Stimulated activated CD8-positive, alpha-beta memory T cell treated with anti-CD3 and anti-CD28 coated beads, Interleukin-4, amount 100 ng/mL, for 24 hours (primary cell): Measurements from ENCODE around the gene EEPD1.
"Not testable (repeated sequence)": the region's sequence is repeated elsewhere in the genome, so short reads cannot be mapped to it uniquely, and the experiment has no call there.

Source experiments
- DNase-seq: peaks from one replicate; pipeline ENCODE4 v3.0.0-alpha.2; 2020; ENCODE audit warnings: low read depth

The EEPD1 gene

DNA sequence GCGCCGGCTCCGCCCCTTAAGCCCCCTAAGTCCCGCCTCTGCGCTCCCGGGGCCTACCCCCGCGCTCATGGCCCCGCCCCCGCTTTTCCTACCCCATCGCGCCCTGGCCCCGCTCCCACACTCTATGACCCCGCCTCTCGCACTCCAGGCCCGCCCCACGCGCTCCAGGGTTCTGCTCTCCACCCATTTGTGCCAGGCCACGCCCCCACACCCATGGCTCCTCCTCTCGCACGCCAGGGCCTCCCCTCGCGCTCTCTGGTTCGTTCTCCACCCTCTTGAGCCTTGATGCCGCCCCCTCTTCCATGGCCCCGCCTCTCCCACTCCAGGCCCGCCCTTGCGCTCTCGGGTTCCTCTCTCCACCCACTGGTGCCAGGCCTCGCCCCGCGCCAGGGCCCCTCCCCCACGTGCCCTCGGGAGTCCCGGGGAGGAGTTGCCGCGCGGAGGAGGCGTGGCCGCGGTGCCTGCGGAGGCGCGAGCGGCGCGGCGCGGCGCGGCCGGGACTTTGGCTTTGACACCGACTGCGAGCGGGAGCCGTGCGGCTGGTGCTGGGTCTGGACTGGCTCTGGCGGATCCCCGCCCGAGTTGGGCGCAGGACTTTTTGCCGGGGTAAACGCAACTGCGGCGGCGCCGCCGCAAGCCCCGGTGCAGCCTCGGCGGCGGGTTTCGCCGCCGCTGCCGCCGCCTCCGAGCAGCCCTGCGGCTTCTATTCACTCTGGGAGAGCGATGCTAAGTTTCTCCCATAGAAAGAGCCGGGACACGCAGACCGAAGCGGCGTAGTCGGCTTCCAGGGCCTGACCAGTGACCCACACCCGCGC is at the start of gene EEPD1:
EEPD1 (plus strand) TSS at position 499 of the 815 bp plus-strand sequence. CDS start 1,071 bp downstream, outside the sequence.
- peak; percentile 98 for DNase-seq

GRCh38 chr7:36103837-36104561 is 49.1 kb upstream of the EEPD1 start:
- no peak for DNase-seq

GRCh38 chr7:36106972-36107908 is 45.8 kb upstream of the EEPD1 start:
- not testable (repeated sequence) for DNase-seq

- no peak for DNase-seq
Observed at GRCh38 chr7:36107926-36108631, 45.0 kb upstream of the EEPD1 start.

DNA sequence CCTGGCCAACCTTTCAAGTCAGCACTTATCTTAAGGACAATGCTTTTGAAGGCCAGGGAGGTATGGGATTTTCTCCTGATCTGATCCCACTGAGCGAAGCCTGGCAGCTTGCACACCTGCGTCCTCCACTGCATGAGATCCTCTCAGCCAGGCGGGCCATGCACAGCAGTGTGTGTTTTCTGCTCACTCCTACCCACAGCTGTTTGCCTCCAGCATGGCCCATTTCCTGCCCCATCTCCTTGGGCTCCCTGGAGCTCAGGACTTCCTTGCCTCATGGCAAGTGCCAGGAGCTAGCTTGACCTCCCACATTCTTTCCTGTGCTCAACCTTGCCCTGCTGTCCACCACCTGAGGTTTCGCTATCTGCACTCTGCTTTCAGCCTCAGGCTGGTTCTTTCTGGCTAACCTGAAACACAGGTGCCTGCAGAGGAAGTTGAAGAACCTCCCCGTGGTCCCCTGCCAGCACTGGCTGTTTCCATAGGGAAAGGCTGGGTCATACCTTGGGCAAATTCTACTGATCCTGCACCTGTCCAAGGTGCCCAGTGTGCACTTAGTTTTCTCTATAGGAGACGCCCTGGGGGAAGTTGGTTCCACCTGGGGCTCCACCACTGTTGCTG is 43.9 kb upstream of the EEPD1 start:
- no peak for DNase-seq

DNA sequence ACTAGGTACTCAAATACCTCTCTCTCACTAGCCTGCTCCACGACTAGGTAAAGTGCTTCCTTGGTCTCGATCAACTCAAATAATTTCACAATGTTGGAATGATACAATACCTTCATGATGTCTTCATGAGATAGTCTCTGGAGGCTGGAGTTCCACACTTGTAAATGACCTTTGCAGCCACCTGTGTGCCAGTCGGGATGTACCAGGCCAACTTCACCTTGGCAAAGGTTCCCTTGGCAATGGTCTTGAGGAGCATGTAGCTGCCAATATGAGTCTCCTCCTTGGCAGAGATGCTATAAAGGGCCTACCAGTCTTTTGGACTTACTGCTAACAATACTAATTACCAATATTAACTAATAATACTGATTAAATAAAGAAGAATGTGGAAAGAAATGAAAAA is 42.5 kb upstream of the EEPD1 start:
- DNase-seq = no peak

DNA sequence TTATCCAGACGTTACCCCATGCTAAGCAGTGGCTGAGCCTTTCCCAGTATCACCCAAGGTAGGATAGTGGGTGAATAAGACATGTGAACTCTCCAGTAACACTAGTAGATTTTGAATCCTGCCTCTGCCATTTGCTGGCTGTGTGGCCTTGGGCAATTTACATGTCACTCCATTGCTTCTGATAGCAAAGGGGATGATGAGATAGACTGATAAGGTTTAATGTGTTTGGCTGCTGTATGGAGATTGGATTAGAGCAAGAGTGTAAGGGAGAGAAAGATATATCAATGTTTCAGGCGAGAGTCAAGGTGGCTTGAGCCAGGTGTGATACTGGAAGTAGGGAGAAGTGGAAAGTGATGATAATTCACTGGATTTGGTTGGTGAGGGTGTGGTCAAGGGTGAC is 40.1 kb upstream of the EEPD1 start:
- no peak for DNase-seq

GRCh38 chr7:36114355-36114754 is 38.7 kb upstream of the EEPD1 start:
- DNase-seq = no peak

- peak; percentile 65 for DNase-seq
Observed at GRCh38 chr7:36115448-36116321, 37.4 kb upstream of the EEPD1 start.

- no peak for DNase-seq
Observed at GRCh38 chr7:36116347-36117202, 36.5 kb upstream of the EEPD1 start.

- DNase-seq = no peak
Observed at GRCh38 chr7:36117203-36117840, 35.7 kb upstream of the EEPD1 start.

DNA sequence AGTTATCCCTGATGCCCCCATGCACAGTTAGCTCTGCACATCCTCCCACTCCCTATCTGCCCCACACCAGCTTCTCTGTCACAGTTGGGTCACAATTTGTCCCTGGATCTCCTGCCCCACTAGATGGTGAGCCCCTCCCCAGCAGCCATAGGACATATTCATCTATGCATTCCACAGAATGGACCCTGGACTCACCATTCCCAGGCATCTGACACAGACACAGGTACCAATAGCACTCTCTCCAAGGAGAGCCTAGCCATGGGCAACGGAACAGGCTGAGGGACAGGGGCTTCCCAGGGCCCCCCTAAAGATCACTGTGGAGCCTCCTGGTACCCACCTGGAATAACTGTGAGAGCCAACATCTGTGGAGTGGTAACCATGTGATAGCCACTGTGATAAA is 34.7 kb upstream of the EEPD1 start:
- DNase-seq = no peak

DNA sequence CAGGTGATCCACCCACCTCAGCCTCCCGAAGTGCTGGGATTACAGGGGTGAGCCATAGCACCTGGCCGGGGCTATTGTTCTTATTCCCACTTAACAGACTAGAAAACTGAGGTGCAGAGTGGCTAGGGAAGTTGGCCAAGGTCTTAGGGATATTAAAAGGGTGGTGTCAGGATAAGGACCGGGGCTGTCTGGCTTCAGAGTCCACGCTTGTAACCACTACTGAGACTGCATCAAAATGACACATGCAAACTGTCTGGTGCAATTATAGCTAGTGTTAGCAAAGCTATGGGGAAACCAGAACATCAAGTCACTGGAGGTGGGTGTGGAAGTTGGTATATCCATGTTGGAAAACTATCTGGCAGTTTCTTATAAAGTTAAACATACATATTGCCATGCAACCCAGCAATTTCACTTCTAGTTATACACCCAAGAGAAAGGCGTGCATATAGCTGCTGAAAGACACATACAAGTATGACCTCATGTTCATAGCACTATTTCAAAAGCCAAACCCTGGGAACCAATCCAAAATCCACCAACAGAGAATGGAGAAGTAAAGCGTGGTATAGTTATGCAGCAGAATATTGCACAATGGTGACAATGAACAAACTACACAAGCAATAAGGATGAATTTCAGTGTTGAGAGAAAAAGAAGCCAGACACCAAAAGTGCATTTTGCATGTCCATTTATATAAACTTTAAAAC is 33.9 kb upstream of the EEPD1 start:
- DNase-seq = no peak

- DNase-seq = not testable (repeated sequence)
Observed at GRCh38 chr7:36119983-36120646, 32.9 kb upstream of the EEPD1 start.

- DNase-seq = not testable (repeated sequence)
Observed at GRCh38 chr7:36125630-36126029, 27.4 kb upstream of the EEPD1 start.

- no peak for DNase-seq
Observed at GRCh38 chr7:36127075-36127740, 25.8 kb upstream of the EEPD1 start.
